Stimulated activated CD8-positive, alpha-beta memory T cell treated with anti-CD3 and anti-CD28 coated beads, Interleukin-2, amount 100 ng/mL, for 48 hours (primary cell): ENCODE results near the gene DCC.

ENCODE experiments used
- DNase-seq, 2 donors: peaks; one replicate each; pipeline ENCODE4 v3.0.0-alpha.2; 2020; ENCODE audit warnings: low read depth in 2 of 2

The DCC gene

GRCh38 chr18:52499644-52500043 lies 159.6 kb downstream of the DCC start:
- no peak for DNase-seq

- DNase-seq = no peak
Observed at GRCh38 chr18:52504589-52504988, 164.6 kb downstream of the DCC start.

- no peak for DNase-seq
Observed at GRCh38 chr18:52510139-52510538, 170.1 kb downstream of the DCC start.

- DNase-seq = no peak
Observed at GRCh38 chr18:52518086-52518485, 178.1 kb downstream of the DCC start.

DNA sequence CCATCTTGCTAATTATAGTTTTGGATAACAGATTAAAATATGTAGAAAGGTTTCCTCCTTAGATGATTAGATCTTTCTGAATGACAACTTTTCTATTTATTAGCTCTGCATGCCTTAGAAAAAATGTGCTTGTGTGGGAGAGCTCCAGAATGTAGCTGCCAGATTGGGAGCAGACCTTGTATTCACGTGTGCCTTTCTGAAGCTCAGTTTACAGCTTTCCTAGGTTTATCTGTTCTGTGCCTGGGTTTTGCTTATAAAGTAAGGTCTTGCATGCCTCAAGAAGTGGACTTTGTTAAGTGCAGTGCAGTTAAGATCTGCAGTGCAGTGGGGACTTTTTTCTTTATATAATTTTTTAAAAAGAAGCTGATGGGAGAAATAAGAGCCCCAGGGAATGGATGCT lies 179.0 kb downstream of the DCC start:
- no peak for DNase-seq

DNA sequence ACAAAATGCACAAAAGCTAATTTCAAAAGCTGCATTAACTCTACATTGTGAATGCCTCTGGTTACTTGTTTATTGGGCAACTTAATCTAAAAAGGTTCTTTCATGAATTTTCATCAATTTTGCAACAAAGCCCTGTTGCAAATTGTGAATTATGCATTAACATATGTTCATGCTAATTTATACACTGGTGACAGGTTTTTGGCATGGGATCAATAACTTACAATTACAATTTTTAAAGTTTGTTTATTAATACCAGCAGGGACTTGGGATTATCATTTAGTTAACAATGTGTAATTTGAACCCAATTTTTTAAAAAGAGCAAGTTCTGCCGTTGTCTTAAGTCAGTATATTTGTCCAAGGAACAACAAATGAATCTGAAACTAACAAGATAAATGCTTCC lies 183.6 kb downstream of the DCC start:
- DNase-seq = no peak

DNA sequence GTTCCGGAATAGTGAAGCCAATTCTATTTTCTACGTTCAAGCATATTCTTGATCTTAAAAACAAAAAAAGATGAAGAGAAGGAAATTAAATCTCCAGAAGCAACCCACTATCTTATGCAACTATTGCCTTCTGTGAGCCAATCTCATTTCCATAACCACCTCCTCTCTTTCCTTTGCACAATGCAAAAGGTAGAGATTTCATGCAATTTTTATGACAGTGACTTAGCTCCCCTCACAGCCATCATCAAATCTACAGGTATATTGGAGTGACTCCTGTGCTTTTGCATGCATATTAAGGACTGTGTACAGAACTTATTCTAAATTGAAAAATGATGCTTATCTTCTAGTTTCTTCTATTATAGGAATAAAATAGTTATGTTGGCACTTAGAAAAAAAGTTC lies 191.8 kb downstream of the DCC start:
- no peak for DNase-seq

DNA sequence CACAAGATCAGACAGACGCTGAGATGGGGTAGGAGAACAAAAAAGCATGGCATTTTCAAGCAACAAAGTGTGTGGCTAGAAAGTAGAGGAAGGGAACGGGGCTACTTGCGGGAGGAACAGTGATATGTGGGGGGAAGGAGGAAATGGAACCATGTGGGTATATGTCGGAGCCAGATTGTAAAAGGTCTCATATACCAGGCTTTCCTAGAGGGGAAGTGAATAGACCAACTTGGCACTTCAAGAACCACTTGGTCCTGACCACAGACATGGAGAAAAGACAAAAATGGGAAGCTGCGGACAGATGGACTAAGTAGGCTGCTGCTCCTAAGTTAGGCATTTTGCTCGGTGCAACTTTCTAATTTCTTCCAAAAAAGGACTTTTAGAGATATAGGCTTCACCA lies 196.0 kb downstream of the DCC start:
- DNase-seq = no peak

DNA sequence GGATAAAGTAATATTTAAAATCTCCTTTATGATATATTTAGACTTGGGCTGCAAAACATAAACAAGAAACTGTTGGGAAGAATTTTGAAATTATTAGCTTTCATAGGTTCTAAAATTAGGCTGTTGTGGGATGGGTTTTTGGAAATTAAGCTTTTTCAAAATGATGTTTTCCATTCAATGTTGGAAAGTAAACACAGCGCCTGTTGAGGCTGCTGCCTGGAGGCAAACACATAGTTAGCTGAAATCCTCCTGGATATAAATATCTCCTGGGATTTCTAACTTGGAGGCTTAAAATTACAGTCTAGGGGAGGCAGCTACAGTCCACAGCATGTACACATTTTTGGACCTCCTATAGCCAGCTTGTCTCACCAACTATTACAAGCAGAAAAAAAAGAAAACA lies 197.3 kb downstream of the DCC start:
- DNase-seq = no peak

DNA sequence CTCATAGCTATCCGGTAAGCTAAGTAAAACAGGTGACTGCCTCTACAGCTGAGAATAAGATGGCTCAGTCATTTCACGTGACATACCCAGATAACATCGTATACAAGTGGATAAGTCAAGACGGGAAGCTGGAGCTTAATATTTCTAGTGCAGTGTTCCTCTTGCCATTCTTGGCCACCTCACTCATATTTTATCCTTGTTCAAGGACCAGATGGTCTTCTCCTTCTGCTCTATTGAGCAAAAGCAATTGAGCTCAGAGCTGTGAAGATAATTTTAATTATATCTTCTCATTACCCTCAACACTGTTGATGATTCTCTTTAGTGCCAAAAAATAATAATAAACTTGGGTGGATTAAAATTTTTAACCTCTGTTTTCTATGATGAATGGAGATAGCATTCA lies 201.1 kb downstream of the DCC start:
- no peak for DNase-seq

DNA sequence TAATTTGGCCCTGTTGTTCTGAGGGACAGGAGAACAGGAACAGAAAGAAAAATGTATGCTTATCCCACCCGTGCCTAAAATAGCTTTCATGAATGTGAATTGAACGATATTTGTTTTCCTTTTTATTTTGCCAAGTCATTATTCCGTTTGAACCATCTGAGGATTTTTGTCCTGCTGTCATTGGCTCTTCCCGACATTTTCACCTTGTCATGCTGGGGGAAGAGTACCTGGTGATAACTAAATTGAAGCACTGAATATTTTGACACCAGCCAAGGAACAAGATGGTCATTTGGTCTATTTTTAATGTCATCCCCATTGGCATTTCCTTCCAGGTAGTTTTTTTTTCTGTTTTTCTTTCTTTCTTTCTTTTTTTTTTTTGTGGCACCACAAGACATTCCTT lies 204.1 kb downstream of the DCC start:
- DNase-seq = no peak

GRCh38 chr18:52546686-52547346 lies 206.8 kb downstream of the DCC start:
- no peak for DNase-seq

- DNase-seq = no peak
Observed at GRCh38 chr18:52553441-52553840, 213.4 kb downstream of the DCC start.

DNA sequence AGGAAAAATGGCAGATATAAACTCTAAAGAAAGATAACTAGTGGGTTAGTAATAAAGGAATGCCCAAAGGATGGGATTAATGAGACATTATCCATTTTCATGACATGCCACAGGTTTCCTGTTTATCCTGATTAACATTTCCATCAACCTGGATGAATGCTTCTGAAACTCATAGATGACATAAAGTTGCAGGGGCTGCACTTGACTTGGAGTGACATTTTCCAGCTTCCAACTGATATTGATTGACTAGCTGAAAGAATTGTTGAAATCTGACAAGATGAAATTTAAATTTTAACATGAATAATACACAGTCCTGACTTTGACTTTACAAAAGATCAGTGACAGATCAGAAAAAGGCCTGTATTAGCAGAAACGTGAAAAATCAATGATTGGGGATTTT lies 214.2 kb downstream of the DCC start:
- no peak for DNase-seq

DNA sequence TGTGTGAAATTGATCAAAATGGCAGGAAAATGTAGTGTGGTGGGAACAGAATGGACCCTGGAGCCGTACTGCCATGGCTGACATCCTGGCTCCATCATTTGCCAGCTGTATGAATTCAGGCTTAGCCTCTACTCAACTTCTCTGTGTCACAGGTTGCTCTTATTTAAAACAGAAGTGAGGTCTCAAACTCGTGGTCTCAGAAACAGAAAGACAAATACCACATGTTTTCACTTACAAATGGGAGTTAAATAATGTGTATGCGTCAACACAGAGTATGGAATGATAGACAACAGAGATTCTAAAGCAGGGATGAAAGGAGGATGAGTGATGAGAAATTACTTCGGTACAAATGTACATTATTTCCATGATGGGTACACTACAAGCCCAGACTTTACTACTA lies 227.4 kb downstream of the DCC start:
- no peak for DNase-seq

DNA sequence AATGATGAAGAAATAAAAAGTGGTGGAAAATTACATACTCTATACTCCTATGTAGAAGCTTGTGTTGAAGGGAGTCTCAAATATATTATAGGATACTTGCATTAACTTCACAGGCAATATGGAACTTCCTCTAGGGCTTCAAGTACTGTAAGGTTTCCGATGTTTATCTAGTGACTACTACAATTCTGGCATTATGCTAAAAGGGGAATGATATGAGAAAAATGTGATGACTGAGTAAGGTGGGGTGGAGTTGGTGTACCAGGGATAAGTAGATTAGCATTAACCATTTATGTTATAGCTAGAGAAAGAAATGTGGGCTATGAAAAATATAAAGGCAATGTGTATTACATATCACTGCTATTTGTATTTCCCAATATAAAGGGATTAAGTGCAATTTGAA lies 229.5 kb downstream of the DCC start:
- DNase-seq = no peak

DNA sequence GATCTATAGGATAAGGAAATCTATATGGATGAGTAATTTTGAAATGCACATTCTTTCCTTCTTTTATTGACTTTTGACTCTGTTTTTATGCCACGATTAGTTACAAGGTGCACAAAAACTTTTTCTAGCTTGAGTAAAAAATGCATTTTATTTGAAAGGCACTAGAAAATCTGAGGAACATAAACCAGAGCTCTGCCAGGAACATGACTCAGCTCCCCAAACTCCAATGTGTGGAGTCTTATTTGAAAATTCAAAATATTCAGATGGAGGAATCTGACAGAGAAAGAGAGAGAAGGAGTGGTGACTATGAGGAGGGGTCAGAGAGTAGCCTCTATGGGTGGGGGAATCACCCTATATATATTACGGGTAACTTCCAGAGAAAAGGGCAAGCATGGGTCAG lies 231.0 kb downstream of the DCC start:
- DNase-seq = no peak

DNA sequence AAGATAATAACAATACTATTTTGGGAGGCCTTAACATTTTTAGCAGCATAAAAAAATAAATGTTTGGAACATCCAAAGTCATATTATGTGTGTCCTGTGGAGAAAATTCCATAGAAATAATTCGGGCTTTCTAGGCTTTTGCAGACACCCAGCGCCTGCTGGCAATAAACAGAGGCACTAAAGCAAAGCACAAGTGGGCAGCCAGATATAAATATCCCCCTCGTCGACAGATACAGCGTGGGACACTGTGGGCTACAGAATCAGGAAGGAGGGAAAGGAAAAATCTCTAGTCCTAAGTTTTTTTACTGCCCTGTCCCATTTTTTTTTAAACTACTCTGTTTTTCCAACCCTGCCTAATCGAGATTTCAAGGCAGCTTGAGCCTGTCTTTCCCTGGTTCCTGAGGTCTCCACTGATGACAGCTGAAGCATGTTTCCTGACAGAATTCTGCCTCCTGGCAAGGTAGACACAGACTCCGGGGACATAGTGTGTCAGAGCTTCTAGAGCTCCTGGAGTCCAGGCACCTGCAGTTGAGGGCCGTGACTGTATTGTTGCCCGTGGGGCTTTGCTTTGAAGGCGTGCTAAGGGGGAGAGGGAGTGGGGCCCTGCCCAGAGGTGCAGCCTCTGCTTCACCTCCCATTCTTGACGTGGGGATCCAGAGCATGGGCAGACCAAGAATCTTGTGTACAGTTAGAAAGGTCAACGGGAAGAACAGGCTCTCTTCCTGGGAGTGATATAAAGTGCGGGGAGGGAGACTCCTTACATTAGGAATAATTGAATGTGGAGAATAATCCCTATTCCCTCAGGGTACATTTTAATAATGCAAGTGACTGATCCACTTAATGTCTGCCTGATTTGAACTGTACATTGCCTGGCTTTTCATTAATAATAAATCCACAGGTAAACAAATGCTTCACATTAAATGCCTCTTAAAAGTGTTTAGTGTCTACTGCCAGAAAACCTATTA lies 232.3 kb downstream of the DCC start:
- no peak for DNase-seq

- DNase-seq = no peak
Observed at GRCh38 chr18:52577795-52578194, 237.8 kb downstream of the DCC start.

DNA sequence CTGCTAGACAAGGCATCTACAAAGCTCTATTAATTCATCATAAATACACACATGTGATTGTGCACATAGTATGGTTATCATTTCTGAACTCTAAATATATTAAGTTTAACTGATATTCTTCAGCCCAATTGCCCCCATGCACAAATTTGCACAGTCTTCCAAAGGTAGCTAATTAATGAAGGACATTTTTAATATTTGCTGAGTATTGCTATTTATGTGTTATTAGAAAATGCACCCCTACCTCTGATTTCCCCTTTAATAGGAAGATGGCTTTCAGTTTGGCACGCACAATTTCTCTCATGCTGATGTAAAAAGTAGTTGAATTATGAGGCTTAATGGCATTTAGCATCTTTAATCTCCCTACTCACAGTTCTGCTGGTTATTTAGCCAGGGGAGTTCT lies 242.1 kb downstream of the DCC start:
- DNase-seq = no peak

- no peak for DNase-seq
Observed at GRCh38 chr18:52582516-52582915, 242.5 kb downstream of the DCC start.

GRCh38 chr18:52588931-52589330 lies 248.9 kb downstream of the DCC start:
- no peak for DNase-seq

GRCh38 chr18:52596748-52597435 lies 256.9 kb downstream of the DCC start:
- DNase-seq = no peak
